SW 1271 (cell line): ENCODE results near the gene FAM131B.

Experiments
- DNase-seq, 2 experiments: peaks; one replicate each; lab custom pipeline; 2025; lab: John Stamatoyannopoulos, UW

The FAM131B gene

DNA sequence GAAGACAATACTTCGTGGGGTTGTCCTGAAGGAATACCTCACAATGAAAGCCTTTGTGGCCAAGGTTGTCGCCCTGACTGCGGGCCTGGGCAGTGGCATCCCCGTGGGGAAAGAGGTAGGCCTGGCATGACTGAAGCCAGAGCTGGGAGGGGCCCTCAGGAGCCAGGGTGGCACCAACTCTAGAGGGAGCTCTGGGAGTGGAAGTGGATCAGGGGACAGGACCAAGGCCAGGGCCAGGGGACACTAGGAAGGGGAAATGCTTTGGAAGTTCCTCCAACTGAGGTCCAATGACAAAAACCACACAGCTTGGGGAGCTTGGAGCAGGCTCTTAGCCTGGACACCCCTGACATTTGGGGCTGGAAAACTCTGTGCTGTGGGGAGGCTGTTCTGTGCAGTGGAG lies 40.8 kb downstream of the FAM131B start:
- no peak for DNase-seq

GRCh38 chr7:143321242-143321641 lies 41.3 kb downstream of the FAM131B start:
- no peak for DNase-seq

- DNase-seq = no peak
These were observed 41.9 kb downstream of the FAM131B start for GRCh38 chr7:143320620-143321019.

GRCh38 chr7:143318661-143319060 lies 43.9 kb downstream of the FAM131B start:
- no peak for DNase-seq

DNA sequence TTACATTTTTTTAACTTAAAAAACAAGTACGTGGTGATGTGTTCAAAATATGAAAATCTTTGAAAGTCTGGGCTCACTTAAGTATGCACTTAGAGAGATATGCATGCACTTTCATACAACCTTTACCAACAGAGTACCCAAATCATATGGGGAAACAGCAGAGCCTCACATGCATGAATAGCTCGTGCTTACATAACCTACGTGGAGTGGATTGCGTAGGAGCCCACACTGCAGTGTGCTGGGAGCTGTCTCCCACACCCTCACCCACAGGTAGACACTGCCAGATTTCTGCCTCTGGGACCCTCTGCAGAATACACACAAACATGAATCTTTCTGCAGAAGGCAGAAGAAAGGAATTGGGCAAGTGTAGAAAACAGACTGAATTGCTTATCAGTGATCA lies 46.0 kb downstream of the FAM131B start:
- no peak for DNase-seq

DNA sequence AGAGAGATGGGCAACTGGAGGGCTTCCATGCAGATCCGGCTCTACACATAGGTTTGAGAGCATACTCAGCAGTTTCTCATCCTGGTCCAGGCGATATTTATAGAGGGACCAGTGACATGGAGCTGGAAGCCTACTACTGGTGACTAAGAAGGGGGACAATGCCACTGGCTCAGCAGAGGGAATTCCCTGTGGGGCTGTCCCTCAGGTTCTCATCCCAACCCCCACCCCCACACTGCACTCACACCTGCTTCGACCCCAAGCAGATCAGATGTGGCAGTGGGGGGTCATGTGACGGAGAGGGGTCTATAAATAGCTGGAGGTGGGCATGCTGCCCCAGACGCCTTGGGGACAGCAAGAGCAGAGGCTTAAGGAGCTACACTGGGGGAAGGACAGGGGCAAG lies 46.7 kb downstream of the FAM131B start, which contains the start of gene CLCN1:
Gene CLCN1 (plus strand): TSS at position 336 of the 400 bp plus-strand sequence. CDS start 102 bp downstream, outside the sequence.
- no peak for DNase-seq

GRCh38 chr7:143314127-143314526 lies 48.4 kb downstream of the FAM131B start:
- no peak for DNase-seq

GRCh38 chr7:143308632-143309031 lies 53.9 kb downstream of the FAM131B start:
- no peak for DNase-seq

GRCh38 chr7:143305423-143306070 lies 57.0 kb downstream of the FAM131B start:
- DNase-seq = peak in 1 of 2 experiments; percentile 9

GRCh38 chr7:143304938-143305337 lies 57.6 kb downstream of the FAM131B start:
- no peak for DNase-seq

DNA sequence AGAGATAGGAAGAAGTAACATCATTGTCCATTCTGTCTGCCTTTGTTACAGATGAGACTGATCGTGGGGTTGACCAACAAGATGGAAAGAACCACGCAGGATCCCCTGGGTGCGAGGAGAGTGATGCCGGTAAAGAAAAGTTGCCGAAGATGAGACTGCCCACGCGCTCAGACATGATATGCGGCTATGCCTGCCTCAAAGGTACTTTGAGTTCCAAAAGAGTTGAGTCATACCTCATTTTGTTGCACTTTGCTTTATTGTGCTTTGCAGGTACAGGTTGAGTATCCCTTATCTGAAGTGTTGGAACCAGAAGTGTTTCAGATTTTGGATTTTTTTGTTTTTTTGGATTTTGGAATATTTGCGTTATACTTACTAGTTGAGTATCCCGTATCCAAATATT lies 58.8 kb downstream of the FAM131B start:
- no peak for DNase-seq
